GM18873 (cell line): Measurements from ENCODE around the gene KRT2.

Experiments
- ATAC-seq: cut with Tn5 transposase; IDR thresholded peaks from one replicate; pipeline ENCODE4 v1.9.1; 2021; ENCODE audit warnings: mild to moderate bottlenecking, moderate library complexity, moderate number of reproducible peaks; ENCODE audit not compliant: unreplicated experiment, low FRiP score

KRT2 gene

DNA sequence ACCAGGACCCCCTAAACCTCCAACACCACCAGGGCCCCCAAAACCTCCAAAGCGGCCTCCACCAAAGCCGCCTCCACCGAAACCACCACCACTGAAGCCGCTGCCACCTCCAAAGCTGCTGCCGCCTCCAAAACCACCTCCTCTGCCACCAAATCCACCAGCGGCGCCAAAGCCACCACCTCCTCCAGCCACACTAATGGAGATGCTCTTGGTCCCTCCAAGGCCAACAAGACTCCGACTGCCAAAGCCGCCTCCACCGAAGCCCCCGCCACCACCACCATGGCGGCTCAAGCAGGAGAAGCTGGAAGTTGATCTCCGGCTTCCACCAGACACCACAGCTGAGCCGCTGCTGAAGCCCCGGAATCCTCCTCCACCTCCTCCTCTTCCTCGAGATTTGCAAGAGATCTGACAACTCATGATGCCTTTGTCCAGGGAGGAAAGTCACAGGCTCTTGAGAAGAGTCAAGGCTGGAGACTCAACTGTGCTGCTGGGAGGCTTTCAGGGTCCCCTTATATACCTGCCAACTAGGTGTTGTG is at the start of gene KRT2:
Gene KRT2 (minus strand): TSS at position 486 of the 536 bp plus-strand sequence. CDS start 69 bp downstream, at position 417.
- ATAC-seq = no peak

DNA sequence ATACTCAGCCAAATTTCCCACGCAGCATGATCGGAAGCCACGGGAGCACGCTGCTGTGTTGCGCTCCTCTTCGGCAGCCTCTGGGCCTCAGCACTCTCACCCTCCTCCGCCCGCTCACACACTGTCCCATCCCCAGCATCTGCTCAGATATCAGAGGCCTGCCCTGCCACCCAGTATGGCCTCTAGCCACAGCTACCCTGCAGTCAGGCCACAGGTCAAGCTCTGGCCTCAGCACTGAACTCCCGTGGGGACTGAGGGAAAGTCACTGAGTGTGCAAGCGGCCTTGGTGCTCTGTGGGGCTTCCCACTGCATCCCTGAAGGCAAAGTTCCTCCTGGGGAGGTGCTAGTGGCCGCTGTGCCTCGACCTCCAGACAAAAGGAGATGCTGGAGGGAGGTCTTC is 49.3 kb upstream of the KRT2 start:
- no peak for ATAC-seq

DNA sequence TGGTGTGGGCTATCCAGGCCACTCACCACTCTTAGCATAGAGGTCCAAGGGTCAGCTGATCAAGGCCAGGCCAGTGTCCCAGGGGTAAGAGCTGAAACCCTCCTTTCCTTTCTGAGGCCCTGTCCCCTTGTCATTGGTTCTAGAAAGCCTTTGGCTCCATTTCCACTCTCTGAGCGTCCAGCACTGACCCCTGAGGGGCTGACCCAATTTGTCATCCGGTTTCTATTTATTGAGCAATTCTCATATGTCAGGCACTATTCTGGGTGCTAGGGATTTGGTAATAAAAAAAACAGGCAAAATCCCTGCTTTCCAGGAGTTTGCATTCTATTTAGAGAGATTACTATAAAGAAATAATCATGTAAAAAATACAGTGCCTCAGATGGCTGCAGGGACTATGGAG is 47.9 kb upstream of the KRT2 start:
- no peak for ATAC-seq

DNA sequence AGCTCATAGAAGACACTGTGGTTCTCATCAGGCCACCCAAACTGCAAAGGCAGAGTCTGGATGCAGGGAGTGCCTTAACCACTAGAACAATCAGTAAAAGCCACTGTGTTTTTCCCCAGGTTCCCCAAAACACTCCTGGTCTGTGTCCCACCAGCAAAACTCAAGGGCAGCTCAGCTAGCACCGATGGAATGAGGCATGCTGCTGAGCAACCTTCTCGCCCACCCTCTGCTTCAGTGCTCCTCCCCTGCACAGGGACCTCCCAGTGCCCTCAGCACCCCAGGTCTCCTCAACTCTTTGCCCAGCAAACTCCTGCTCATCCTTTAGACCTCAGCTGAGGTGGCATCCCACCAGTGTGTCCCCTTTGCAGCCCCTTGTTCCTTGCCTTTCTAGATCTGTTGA is 47.4 kb upstream of the KRT2 start:
- ATAC-seq = no peak

DNA sequence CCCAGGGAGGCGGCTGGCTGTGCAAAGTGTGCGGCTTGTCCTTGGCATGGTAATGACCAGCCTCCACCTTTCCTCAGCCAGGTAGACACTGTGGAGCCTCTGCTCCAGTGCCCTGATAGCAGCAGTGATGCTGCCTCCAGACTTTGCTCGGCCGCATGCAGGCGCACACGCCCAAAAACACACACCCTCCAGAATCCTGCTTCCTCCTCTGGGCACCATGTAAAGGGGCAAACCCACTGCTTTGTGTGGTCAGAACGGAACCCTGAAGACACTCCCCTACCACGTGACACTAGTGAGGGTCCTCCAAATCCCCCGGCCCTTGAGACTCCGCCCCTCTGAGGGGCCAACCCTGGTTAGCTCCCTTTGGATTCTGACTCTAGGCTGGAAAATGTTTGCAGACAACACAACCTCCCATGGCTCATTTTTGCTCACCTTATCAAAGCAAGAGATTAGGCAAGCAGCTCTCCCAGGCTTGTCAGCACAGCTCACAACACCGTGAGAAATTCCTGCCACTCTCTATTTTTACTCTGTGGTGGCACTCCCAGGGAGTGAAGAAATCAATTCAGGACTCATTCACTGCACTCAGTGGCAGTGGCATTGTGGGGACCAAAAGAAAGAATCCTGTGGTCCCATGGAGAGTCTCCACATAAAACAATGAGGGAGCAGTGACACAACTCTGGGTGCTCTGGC is 46.8 kb upstream of the KRT2 start:
- ATAC-seq = no peak

DNA sequence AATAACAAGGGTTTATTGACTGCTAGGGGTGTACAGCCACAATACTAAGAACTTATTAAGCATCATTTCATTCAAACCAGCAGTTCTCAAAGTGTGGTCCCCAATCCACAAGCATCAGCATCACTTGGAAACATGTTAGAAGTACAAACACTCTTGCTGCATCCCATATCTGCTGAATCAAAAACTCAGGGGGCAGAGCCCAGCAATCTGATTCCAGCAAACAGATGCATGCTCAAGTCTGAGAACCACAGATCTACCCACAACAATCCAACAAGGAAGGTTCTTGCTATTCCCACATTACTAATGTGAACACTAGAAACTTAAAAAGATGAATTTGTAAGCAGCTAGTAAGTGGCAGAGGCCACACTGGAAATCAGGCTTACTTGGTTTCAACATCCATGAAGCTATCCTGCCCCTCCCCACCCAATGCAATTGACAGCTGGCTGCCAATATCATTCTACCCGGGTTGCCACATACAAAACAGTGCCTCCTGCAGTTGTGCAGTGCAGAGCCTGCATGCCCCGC is 45.1 kb upstream of the KRT2 start:
- no peak for ATAC-seq

DNA sequence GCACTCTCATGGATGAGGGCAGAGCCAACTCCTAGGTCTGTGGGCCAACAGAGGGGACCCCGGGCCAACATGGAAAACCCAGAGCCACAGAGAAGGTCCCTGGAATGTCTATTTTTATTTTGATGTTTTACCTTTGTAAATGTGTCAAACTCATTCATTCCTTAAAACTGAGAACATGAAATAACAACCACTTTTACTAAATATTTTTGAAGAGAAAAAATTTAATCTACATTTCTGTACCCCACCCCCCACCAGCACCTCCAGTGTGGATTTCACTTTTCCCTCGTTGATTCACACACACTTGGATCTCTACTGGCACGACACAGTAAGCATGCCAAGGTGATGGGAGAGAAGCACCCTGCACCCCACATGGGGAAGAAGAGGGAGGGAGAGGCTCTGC is 44.6 kb upstream of the KRT2 start:
- ATAC-seq = no peak

DNA sequence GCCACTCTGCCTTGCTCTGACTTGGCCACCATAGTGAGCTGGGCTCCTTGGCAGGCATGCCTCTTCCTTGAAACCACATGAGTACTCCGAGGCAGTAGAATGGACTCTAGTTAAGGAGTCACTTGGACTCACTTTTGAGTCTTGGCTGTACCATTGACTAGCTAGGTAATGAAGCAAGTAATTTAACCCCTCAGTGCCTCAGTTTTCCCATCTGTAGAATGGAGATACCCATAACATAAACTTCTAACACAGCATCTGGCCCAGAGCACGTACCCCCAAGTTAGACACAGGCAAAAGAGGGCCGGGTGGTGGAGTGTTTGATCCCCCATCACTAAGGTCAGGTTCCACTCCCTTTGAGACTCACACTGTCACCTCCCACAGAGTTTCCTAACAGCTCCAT is 43.0 kb upstream of the KRT2 start:
- ATAC-seq = no peak

DNA sequence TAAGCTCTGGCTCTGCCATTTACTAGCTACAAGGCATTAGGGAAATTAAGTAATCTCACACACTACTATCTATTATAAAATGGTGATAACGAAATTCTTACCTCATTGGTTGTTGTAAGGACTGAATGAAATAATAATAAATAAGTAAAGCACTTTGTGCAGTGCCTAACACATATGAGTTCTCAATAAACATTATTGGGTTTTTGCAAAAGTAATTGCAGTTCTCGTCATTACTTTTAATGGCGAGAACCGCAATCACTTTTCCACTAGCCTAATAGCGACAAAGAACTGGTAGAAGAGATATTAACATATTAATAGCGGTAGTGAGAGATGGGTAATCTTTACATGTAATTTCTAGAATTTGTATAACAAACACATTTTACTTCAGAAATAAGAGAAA is 42.1 kb upstream of the KRT2 start:
- ATAC-seq = no peak

DNA sequence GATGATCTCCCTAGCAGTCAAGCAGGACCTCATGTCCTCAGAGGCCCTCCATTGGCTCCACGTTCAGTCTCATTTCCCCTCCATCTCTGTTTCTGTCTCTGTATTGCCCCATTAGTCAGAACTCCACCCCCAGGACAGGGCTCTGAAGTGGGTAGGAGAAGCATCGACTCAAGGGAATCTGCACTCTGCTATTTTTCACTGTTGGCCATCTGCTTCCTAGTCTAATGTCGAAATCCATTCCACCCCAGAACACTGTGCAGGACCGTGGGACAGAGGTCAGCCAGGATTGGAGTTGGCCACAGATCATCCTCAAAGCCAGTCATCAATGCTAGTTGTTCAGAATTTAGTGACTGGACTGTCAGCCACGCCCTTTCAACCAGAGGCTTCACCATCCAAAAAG is 41.2 kb upstream of the KRT2 start:
- ATAC-seq = no peak

DNA sequence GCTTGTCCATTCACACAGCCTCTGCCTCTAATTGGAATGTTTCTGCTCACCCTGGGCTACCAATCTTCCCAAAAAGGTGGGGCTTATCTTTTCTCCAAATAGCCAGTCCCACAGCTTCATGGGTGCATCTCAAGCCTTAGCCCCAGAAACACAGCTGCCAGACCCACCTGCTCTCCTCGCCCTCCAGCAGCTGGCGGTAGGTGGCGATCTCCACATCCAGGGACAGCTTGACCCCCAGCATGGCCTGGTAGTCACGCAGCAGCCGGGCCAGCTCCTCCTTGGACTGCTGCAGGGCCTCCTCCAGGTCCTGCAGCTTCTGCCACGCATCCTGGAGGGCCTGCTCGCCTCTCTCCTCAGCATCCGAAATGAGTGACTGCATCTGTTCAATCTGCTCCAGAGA is 40.2 kb upstream of the KRT2 start:
- no peak for ATAC-seq

DNA sequence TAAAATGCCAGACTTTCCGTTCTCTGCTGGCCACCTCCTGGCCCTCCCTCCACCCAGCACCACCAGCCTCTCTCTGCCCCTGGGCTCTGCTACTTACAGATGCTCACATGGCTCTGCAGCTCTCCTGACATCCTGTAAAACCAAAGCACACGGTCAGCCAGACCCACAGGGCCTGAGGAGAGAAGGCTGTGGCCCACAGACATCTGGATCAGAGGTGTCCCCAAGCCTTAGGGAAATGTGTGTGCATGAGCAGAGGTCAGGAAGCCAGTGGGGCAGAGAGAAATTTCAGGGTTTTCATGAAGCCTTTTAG is 39.8 kb upstream of the KRT2 start:
- ATAC-seq = no peak

DNA sequence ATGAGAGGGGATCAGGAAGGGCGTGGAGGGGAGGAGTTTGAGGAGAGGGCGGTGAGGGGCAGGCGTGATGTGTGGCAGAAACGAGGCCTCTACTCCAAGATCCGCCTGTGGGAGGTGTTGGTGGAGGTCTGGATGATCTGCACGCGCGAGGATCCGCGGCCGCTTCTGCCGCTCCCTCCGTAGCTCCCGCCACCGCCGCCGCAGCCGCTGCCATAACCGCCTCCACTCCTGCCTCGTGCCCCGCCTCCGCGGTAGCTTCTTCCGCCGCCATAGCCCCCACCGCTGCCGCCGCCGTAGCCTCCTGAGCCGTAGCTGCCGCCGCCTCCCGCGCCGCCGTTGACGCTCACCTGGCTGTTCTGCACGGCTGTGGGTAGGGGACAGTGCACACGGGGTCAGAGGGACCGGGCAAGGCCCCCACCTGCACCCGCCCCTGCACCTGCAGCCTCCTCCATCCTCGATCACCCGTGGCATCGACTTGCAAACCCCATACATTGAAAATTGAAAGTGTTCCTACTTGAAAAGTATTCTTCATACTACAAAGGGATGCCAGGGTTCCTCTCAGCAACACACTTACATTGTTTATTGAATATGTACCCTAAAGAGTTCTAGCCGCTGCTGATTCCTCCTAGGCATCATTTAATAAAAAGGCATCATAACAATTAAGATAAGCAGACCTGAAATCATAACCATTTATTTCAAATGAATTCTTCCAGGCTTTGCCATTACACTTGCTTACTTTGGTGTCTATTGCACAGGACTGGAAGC is 39.2 kb upstream of the KRT2 start:
- no peak for ATAC-seq

DNA sequence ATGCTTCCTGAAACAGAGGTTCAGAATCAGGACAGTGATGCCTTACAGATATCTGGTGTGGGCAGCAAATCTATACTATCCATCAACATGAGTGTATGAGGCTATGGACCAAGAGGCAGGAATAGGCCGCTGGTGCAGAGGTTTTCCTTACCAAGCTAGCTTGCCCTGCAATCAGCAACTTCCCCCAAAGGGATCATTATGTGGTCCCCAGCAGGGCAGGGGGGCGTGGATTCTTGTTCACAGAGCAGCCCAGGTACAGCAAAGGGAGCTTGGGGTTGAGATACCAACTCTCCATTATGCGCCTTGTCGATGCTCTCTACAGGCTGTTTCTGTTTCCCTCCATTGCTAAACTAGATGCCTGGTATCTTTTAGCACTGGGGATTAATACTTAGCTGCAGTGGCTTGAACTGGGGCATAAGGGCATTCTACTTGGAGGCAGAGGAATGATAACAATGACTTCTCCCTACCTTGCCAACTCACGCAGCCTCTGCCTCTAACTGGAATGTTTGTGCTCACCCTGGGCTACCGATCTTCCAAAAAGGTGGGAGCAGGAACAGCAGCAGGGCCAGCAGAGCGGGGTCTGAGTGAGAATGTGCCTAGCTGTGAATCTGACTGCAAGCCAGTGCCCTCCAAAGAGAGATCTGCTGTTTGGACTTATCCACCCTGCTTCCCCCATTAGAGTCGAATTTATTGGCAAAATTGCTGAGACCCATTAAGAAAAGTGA is 38.5 kb upstream of the KRT2 start:
- ATAC-seq = no peak

DNA sequence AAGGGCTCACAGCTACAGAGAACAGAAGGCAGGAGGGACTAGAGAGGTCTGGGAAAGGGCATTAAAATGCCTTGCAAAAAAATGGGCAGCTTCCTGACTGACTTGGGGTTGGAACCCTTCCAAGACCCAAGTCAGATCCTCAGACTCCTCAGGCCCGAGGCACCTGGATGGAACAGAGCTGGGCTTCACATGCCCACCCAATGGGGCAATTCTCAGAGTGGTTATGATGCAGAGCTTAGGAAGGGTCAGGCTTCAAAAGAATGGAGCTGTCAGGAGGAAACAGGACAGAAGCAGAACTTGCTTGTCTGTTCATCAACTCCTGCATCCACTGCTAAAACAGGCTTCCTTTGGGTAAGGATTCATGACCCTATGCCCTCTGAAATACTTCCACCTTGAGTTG is 37.9 kb upstream of the KRT2 start:
- no peak for ATAC-seq

DNA sequence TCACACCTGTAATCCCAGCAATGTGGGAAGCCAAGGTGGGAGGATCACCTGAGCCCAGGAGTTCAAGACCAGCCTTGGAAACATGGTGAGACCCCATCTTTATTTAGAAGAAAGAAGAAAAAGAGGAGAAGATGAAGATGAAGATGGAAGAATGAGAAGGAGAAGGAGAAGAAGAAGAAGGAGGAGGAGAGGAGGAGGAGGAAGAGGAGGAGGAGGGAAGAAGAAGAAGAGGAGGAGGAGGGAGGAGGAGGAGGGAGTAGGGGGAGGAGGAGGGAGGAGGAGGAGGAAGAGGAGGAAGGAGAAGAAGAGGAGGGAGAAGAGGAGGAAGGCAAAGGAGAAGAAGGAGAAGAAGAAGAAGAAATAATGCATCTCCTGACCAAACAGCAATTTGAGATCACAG is 37.2 kb upstream of the KRT2 start:
- no peak for ATAC-seq

DNA sequence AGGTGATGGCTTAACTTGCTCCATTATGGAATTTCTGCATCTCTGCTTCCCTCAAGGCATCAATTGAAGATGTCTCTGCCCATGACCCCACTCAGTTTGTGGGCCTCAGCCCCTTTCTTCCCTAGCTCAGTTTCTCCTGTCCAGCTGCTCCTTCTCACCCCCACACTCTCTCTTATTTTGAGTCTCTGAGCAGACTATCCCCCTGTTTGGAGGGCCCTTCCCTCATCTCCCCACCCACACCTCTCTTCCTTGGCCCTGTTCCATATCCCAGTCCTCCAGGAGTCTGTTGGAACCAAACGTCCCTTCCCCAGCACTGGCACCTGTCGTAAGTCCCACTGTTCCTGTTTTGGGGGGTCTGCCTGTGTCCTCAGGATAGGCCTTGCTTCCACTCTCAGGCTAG is 36.5 kb upstream of the KRT2 start:
- no peak for ATAC-seq

DNA sequence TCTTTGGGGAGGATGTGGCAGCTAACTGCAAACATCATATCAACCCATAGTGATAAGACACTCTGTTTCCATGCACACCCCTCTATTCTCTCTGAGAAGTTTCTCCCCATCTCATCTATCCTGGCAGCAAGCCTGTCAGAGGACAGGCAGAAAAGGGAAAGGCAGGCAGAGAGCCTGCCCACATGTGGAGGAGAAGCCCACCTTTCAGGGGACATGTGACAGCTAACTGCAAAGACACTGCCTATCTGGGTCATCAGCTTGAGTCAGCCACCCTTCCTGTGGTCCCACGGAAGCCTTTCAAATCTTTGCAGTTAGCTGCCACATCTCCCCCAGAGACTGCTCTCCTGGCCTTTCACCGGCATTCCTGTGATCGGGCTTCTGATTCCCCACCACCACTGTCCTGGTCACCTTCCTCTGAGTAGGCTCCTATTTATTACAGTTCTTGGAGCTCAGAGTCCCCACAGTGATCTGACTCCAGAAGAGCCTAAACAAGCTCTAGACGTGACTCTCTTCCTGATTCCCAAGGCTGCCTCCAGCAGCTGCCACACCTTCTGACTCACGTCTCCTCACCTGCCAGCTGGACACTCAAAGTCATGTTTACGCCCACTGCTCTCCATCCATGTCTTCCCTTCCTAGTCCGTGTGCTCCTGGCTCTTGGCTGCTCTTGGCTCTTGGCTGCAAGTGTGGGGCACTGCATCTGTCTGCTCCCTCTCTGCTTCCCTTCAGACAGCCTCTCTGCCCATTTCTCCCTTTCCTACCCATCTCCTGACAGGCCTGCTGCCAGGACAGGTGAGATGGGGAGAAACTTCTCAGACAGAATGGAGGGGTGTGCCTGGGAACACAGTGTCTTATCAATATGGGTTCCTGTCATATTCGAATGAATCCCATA is 35.7 kb upstream of the KRT2 start:
- no peak for ATAC-seq

DNA sequence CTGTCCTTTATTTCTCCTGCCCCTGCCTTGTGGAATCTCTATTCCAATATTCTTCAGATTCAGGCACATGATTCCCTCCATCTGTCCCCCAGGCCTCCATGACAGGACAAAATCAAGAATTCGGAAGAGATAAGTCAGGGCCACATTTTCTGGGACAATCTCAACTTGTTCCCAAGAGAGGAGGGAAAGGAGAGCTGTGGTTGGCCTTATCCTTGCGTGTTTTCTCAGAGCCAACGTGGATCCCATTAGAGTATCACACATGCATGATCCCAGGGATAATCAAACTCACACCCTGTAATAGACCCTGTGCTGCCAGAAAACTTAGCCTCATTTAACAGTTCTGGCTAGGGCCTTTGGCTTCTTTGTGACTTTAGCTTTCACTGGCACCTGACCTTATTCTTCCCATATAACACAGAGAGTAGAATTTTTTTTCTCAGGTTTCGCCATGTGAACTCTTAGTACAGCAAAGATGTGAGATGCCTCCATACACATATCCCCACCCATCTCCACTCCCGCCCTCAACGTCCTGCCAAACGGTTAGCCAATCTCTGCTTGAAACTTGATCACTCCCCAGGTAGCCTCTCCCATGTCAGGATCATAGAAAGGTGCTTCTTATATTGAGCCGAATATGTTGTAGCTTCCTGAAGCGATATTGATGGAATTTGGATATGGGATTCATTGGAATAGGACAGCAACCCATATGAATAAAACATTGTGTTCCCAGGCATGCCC is 34.9 kb upstream of the KRT2 start:
- ATAC-seq = no peak

DNA sequence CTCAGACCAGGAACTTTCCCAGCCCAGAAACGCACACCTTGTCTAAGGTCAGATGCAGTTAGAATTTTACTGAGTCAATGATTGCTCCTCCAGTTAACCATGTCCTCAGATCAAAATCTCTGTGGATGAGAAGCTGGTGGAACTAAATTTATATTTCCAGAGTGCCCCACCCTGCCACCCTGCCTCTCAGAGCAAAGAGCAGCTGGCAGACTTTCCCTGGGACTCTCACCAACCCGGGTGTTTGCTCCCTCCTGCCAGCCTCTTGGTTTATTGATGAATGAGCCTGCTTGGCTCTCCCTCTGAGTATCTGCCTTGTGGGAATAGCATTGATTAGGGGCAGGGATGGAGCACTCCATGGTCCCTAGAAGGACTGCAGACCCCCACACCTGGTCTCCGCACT is 34.1 kb upstream of the KRT2 start:
- ATAC-seq = no peak
